ENCODE data around the gene GTPBP8. TPM values are rescaled to one million over a fixed set of nuclear protein-coding genes. Genes with fewer than 3 reads are reported as not detected.

The GTPBP8 gene
- total RNA-seq, 2 experiments from 2014 or later = 24.7 to 28.0 TPM

DNA sequence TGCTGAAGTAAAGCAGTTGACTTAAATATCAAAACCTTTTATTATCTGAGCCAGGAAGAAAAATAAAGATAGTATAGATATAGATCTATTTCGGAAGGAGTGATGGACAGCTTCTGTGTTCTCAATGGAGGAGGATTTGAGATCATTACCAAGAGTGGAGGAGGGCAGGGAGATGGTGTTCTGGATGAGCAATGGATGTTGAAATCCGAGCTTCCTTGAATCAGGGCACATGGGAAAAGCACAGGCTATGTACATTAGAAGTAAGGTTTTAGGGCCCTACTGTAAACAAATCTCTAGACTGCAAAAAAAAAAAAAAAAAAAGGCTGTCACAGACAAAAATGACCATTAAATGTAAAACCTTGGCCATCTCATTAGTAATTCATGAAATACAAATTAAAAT is 43.2 kb downstream of the GTPBP8 start:
- H3K36me3 Mint-ChIP-seq (ENCODE audit: low read depth) = no peaks in the 10 kb centered on the region
- H3K4me1 Mint-ChIP-seq (ENCODE audit: low read depth) = no peaks in the 10 kb centered on the region
- TF ChIP-seq, protein P1, sequence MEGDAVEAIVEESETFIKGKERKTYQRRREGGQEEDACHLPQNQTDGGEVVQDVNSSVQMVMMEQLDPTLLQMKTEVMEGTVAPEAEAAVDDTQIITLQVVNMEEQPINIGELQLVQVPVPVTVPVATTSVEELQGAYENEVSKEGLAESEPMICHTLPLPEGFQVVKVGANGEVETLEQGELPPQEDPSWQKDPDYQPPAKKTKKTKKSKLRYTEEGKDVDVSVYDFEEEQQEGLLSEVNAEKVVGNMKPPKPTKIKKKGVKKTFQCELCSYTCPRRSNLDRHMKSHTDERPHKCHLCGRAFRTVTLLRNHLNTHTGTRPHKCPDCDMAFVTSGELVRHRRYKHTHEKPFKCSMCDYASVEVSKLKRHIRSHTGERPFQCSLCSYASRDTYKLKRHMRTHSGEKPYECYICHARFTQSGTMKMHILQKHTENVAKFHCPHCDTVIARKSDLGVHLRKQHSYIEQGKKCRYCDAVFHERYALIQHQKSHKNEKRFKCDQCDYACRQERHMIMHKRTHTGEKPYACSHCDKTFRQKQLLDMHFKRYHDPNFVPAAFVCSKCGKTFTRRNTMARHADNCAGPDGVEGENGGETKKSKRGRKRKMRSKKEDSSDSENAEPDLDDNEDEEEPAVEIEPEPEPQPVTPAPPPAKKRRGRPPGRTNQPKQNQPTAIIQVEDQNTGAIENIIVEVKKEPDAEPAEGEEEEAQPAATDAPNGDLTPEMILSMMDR (IDR thresholded peaks at IDR 0.05) = no peak
- ChIA-PET POLR2A (interaction anchor here (0.9 kb wide), 1 partner anchor 13 kb away, joined by 4 read pairs; no protein-coding TSS in a partner anchor), CTCF (interaction anchor here (1.0 to 4.1 kb wide), 8 partner anchors 10 to 299 kb away, joined by 3 to 26 read pairs (median 4); a partner anchor contains a TSS)
- intact Hi-C loops (cut with micrococcal nuclease) = no loop called here
- no peak overlapping the region for H3K4me3 Mint-ChIP-seq
- H3K27ac Mint-ChIP-seq = no peak overlapping the region
- DNase-seq = no peak
- no peak for ATAC-seq
- H3K9me3 Mint-ChIP-seq = no peaks in the 10 kb centered on the region
- no peaks in the 10 kb centered on the region for H3K27me3 Mint-ChIP-seq

- intact Hi-C loops (cut with micrococcal nuclease) = no loop called here
- CTCF ChIA-PET = interaction anchor here (0.6 to 4.1 kb wide), 22 partner anchors 9 to 452 kb away, joined by 3 to 26 read pairs (median 4); a partner anchor contains a TSS
These were observed 44.7 kb downstream of the GTPBP8 start for GRCh38 chr3:113035387-113035982.

GRCh38 chr3:113038328-113038727 is 47.5 kb downstream of the GTPBP8 start:
- POLR2A ChIA-PET = no interaction called here
- ATAC-seq (no peak), DNase-seq (no peak)
- no peak overlapping the region for H3K27ac Mint-ChIP-seq
- intact Hi-C loops (cut with micrococcal nuclease) = no loop called here
- H3K27me3 Mint-ChIP-seq = no peaks in the 10 kb centered on the region
- H3K4me1 Mint-ChIP-seq (ENCODE audit: low read depth) = no peaks in the 10 kb centered on the region
- CTCF ChIA-PET = no interaction called here
- H3K9me3 Mint-ChIP-seq = no peaks in the 10 kb centered on the region
- TF ChIP-seq, protein P1 (IDR thresholded peaks at IDR 0.05) = no peak
- no peak overlapping the region for H3K4me3 Mint-ChIP-seq
- no peaks in the 10 kb centered on the region for H3K36me3 Mint-ChIP-seq (ENCODE audit: low read depth)

More at GRCh38 chr3:113035387-113035982, 44.7 kb downstream of the GTPBP8 start:
- TF ChIP-seq, protein P1 (IDR thresholded peaks at IDR 0.05) = peak; percentile 84
- no peaks in the 10 kb centered on the region for H3K27me3 Mint-ChIP-seq
- H3K4me1 Mint-ChIP-seq (ENCODE audit: low read depth) = no peaks in the 10 kb centered on the region
- DNase-seq (peak; percentile 41), ATAC-seq (peak; percentile 81)
- no peaks in the 10 kb centered on the region for H3K9me3 Mint-ChIP-seq
- no peaks in the 10 kb centered on the region for H3K36me3 Mint-ChIP-seq (ENCODE audit: low read depth)
- POLR2A ChIA-PET = no interaction called here
- no peak overlapping the region for H3K27ac Mint-ChIP-seq
- H3K4me3 Mint-ChIP-seq = no peak overlapping the region

DNA sequence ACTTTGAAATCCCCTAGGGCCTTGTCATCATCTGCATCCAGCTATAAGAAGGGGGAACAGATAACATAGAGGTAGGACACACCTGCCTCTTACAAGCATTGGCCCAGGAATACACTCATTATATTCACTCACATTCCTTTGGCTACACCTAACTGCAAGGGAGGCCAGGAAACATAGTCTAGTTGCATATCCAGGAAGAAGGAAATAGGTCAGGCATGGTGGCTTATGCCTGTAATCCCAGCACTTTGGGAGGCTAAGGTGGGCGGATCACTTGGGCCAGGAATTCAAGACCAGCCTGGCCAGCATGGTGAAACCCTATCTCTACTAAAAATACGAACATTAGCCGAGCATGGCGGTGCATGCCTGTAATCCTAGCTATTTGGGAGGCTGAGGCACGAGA is 48.8 kb downstream of the GTPBP8 start:
- Mint-ChIP-seq H3K27me3 (no peaks in the 10 kb centered on the region), H3K27ac (no peak overlapping the region), H3K9me3 (no peaks in the 10 kb centered on the region), H3K36me3 (ENCODE audit: low read depth) (no peaks in the 10 kb centered on the region), H3K4me1 (ENCODE audit: low read depth) (no peaks in the 10 kb centered on the region), H3K4me3 (no peak overlapping the region)
- ChIA-PET POLR2A (no interaction called here), CTCF (no interaction called here)
- TF ChIP-seq, protein P1 (IDR thresholded peaks at IDR 0.05) = no peak
- ATAC-seq (no peak), DNase-seq (no peak)
- intact Hi-C loops (cut with micrococcal nuclease) = no loop called here

- TF ChIP-seq, protein P1 (IDR thresholded peaks at IDR 0.05) = no peak
- intact Hi-C loops (cut with micrococcal nuclease) = no loop called here
- Mint-ChIP-seq H3K27me3 (no peaks in the 10 kb centered on the region), H3K4me3 (no peak overlapping the region), H3K36me3 (ENCODE audit: low read depth) (peaks cover 3% of the 10 kb centered on the region), H3K27ac (no peak overlapping the region), H3K9me3 (peaks cover 5% of the 10 kb centered on the region), H3K4me1 (ENCODE audit: low read depth) (peaks cover 1% of the 10 kb centered on the region)
- ChIA-PET CTCF (no interaction called here), POLR2A (interaction anchor here (0.5 kb wide), 1 partner anchor 388 kb away, joined by 3 read pairs; no protein-coding TSS in a partner anchor)
- no peak for DNase-seq
- ATAC-seq = no peak
These were observed 49.4 kb downstream of the GTPBP8 start for GRCh38 chr3:113040231-113040630.
